Activated CD4-positive, alpha-beta T cell treated with anti-CD3 and anti-CD28 coated beads for 36 hours (primary cell): Measurements from ENCODE around the gene BMPER. TPM values are rescaled to one million over a fixed set of nuclear protein-coding genes. Genes with fewer than 3 reads are reported as not detected.

Experiments used
- ATAC-seq: fragments of 200-7000 bp; cut with Tn5 transposase; one replicate; pipeline ENCODE4 v1.10.0; 2021; ENCODE audit warnings: mild to moderate bottlenecking, moderate library complexity
- CTCF ChIA-PET: fragments of 350-600 bp; sonication (Branson Sonifier 250); formaldehyde crosslinking; loops from one replicate; lab custom pipeline; 2021; ENCODE audit warnings: antibody characterized with exemption; lab: Charles Lee
- POLR2A ChIA-PET: fragments of 350-600 bp; sonication (Branson Sonifier 250); formaldehyde crosslinking; loops from one replicate; lab custom pipeline; 2021; ENCODE audit warnings: antibody characterized with exemption, inconsistent platforms; lab: Charles Lee
- DNase-seq: peaks from one replicate; pipeline ENCODE4 v3.0.0-alpha.2; 2020
- H3K27ac Mint-ChIP-seq: one replicate; pipeline ENCODE4 v1.8.0; 2021; ENCODE audit warnings: mixed read lengths
- H3K27me3 Mint-ChIP-seq: one replicate; pipeline ENCODE4 v1.8.0; 2021; ENCODE audit warnings: mixed read lengths
- H3K36me3 Mint-ChIP-seq: one replicate; pipeline ENCODE4 v1.8.0; 2021; ENCODE audit warnings: low read depth, mixed read lengths
- H3K4me1 Mint-ChIP-seq: one replicate; pipeline ENCODE4 v1.8.0; 2021; ENCODE audit warnings: mixed read lengths
- H3K4me3 Mint-ChIP-seq: one replicate; pipeline ENCODE4 v1.8.0; 2021; ENCODE audit warnings: mild to moderate bottlenecking, moderate library complexity, mixed read lengths
- H3K9me3 Mint-ChIP-seq: one replicate; pipeline ENCODE4 v1.8.0; 2021; ENCODE audit warnings: low read depth, mixed read lengths
- intact Hi-C, 2 experiments: fragments of 100-400 bp; cut with DNase I in 1 of 2; cut with micrococcal nuclease in 1 of 2; formaldehyde crosslinking; loops; one replicate each; pipeline versions ENCODE4 v1.14.2 to v1.15.1; 2022 to 2024; cut with DNase I, micrococcal nuclease
- total RNA-seq, 2 experiments: library from RNA; stranded (reverse); gene quantifications; one replicate each; pipeline ENCODE4 v1.2.3, GENCODE V29; 2021

The BMPER gene
- total RNA-seq, 2 experiments from 2014 or later: not detected

DNA sequence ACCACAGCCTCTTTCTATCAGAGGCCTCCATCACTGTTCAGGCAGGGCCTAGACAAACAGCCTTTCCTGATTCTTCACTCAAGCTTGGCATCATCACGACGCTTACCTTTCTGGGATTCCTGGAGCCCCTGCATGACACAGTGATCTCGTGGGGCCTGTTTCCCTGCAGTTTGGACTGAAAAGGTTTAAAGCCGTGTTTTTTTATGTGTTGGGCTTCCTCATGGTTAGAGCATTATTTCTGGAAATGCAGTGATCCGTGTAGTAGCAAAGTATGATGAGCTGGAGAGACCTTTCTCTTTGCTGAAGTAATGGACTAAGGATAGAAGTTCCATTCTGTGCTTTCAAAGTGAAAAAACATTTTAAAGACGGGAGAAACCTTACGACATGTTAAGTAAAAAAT is 169.1 kb downstream of the BMPER start:
- intact Hi-C loops: no loop called here
- H3K4me3 Mint-ChIP-seq: no peak overlapping the region
- peaks cover 5% of the 10 kb centered on the region for H3K27me3 Mint-ChIP-seq
- H3K36me3 Mint-ChIP-seq: no peaks in the 10 kb centered on the region
- CTCF ChIA-PET: no interaction called here
- no peaks in the 10 kb centered on the region for H3K4me1 Mint-ChIP-seq
- no peak for ATAC-seq
- H3K27ac Mint-ChIP-seq: no peak overlapping the region
- DNase-seq: no peak
- no peaks in the 10 kb centered on the region for H3K9me3 Mint-ChIP-seq
- POLR2A ChIA-PET: no interaction called here

DNA sequence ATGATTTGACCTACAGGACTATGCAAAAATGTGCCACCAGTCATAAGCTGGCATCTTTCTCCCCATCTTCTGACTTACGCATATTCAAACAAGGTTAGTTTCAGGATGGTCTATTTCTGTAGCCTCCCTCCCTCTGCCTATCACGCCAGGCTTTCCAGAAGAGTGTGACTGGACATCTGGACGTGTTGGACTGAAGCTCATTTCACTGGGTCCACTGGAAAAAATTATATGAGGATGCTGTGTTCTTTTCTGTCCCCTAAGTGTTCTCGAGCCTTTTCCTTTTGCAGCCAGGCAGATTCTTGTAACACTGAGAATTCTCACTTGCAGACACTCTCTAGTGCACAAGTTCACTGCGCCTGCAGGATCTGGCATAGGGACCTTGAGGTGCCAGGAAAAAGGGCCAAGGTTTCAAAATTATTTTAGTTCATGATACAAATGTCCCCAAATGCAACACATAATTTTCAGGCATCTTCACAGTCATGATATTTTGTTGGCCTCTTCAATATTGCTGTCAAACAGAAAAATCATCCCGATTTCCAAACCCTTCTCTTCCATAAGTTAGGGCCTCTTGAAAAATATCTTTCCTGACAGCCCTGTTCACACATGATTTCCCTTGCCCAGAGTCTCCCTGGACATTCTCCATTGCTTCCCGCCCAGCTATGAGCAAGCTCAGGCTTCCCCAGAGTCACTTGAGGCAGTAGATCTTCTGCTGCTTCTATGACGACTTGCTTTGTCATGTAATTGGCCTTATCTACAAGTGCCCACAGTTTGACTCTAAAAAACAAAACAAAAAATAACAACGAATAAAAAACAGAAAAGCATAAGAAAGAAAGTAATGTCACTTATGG is 170.4 kb downstream of the BMPER start:
- Mint-ChIP-seq H3K27me3 (peaks cover 5% of the 10 kb centered on the region), H3K27ac (no peak overlapping the region), H3K4me1 (no peaks in the 10 kb centered on the region), H3K36me3 (no peaks in the 10 kb centered on the region), H3K4me3 (no peak overlapping the region), H3K9me3 (no peaks in the 10 kb centered on the region)
- POLR2A ChIA-PET: no interaction called here
- CTCF ChIA-PET: no interaction called here
- ATAC-seq (no peak), DNase-seq (no peak)
- intact Hi-C loops: no loop called here

DNA sequence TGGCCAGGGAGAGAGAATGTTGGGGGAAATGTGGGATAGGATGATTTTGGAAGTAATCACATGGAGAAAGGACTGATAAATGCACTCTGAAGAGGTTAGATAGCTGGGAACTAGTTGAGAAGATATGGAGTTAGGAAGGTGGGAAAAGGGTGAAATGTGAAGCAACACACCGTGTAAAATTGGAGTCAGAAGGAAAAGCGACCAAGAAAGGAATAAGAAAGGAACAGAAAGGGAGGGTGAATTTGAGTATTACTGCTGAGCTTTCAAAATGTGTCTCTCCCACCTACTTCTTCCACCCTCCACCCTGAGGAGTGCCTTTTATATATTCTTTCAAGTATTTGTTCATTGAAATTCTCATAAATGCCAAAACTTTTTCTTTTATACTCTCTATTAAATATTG is 171.8 kb downstream of the BMPER start:
- Mint-ChIP-seq H3K4me3 (no peak overlapping the region), H3K36me3 (no peaks in the 10 kb centered on the region), H3K27ac (no peak overlapping the region), H3K27me3 (peaks cover 5% of the 10 kb centered on the region), H3K4me1 (no peaks in the 10 kb centered on the region), H3K9me3 (no peaks in the 10 kb centered on the region)
- POLR2A ChIA-PET: no interaction called here
- intact Hi-C loops: no loop called here
- DNase-seq (no peak), ATAC-seq (no peak)
- CTCF ChIA-PET: no interaction called here

DNA sequence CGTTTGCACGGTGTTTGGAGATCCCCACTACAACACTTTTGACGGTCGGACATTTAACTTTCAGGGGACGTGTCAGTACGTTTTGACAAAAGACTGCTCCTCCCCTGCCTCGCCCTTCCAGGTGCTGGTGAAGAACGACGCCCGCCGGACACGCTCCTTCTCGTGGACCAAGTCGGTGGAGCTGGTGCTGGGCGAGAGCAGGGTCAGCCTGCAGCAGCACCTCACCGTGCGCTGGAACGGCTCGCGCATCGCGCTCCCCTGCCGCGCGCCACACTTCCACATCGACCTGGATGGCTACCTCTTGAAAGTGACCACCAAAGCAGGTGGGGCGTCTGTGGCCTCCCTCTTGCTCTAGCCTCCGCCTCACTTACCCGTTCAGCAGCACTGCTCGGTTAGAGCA is 173.5 kb downstream of the BMPER start:
- ChIA-PET POLR2A (no interaction called here), CTCF (no interaction called here)
- peaks cover 2% of the 10 kb centered on the region for H3K27me3 Mint-ChIP-seq
- no peak overlapping the region for H3K4me3 Mint-ChIP-seq
- DNase-seq: no peak
- no peak overlapping the region for H3K27ac Mint-ChIP-seq
- intact Hi-C loops: no loop called here
- no peaks in the 10 kb centered on the region for H3K4me1 Mint-ChIP-seq
- no peaks in the 10 kb centered on the region for H3K36me3 Mint-ChIP-seq
- no peak for ATAC-seq
- no peaks in the 10 kb centered on the region for H3K9me3 Mint-ChIP-seq

DNA sequence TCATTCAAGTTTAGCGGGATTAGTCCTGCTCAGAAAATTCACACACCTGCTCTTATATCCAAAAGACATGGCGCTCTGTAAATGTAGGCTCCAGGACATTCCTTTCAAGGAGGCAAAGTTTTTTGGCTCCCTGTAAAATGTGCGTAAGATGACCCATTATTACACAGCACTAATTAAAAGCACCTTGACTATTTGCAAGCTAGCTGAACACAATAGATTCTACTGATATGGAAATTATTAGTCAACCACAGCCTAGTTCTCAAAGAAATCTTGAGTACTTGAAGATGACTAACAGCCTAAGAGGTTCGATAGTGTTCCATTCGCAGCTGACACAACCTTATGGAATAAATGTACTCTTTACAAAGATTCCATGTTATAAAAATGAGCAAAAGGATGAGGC is 175.2 kb downstream of the BMPER start:
- no peaks in the 10 kb centered on the region for H3K9me3 Mint-ChIP-seq
- CTCF ChIA-PET: interaction anchor here (0.7 kb wide), 1 partner anchor 29 kb away, joined by 3 read pairs; no protein-coding TSS in a partner anchor
- intact Hi-C loops: no loop called here
- ATAC-seq: no peak
- H3K36me3 Mint-ChIP-seq: no peaks in the 10 kb centered on the region
- no peak overlapping the region for H3K27ac Mint-ChIP-seq
- no peaks in the 10 kb centered on the region for H3K4me1 Mint-ChIP-seq
- POLR2A ChIA-PET: no interaction called here
- H3K4me3 Mint-ChIP-seq: no peak overlapping the region
- no peak for DNase-seq
- peaks cover 2% of the 10 kb centered on the region for H3K27me3 Mint-ChIP-seq

DNA sequence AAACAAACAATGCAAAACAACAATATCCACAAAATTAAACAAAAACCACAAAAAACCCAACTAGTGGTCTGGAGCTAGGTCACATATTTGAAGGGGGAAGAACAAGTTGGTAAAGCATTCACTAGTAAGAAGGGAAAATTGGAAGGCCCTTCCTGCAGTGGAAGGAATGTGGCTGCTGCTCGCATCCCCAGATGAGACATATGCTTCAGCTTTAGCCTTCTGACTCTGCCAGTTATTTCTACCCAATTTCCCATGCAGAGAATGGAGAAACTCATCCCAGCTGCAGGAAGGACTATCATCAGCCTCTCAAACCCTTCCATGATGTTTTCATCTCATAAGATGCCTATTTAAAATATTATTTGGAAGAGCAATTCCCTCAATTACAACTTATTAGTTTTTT is 176.6 kb downstream of the BMPER start:
- ChIA-PET POLR2A (no interaction called here), CTCF (no interaction called here)
- Mint-ChIP-seq H3K9me3 (no peaks in the 10 kb centered on the region), H3K4me1 (no peaks in the 10 kb centered on the region), H3K27me3 (peaks cover 2% of the 10 kb centered on the region), H3K4me3 (no peak overlapping the region), H3K36me3 (no peaks in the 10 kb centered on the region), H3K27ac (no peak overlapping the region)
- intact Hi-C loops: no loop called here
- ATAC-seq (no peak), DNase-seq (no peak)

DNA sequence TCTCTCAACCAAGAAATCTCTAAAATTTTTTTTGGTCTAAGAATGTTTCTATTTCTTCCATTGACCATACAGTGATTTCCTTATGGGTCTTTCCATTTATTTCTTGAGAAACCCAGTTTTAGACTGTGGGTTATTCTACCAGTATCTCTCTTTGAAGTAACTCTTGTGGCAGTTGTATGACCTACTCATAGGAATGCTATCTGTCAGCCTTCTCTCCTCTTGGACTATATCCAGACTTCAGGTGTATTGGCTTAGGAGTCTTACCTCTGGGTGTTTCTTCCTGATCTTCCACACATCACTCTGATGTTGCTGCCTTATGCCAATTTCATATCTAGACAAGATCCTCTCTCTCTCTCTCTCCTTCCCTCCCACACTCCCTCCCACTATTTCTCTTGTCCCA is 178.1 kb downstream of the BMPER start:
- POLR2A ChIA-PET: no interaction called here

DNA sequence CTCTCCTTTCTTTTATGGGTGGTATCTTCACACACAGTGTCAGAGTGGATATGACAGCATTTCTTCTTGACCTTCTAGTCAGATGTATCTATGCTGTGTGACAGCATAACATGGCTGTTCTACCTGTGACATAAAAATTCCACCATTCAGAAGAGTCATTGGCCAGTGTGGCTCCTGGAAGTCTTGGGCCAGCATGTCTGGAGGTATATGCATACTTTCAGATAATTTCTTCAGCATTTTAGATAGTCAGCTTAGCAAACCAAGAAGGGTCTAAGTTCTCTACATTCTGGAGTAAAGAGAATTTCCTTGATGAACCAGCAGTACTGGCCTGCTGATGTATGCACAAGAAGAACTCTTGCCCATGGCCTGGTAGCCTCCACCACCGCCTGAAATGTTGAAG is 179.3 kb downstream of the BMPER start:
- H3K4me1 Mint-ChIP-seq: no peaks in the 10 kb centered on the region
- intact Hi-C loops: no loop called here
- ChIA-PET CTCF (no interaction called here), POLR2A (no interaction called here)
- no peak for DNase-seq
- no peak overlapping the region for H3K27ac Mint-ChIP-seq
- H3K4me3 Mint-ChIP-seq: no peak overlapping the region
- H3K27me3 Mint-ChIP-seq: no peaks in the 10 kb centered on the region
- no peak for ATAC-seq
- H3K9me3 Mint-ChIP-seq: no peaks in the 10 kb centered on the region
- no peaks in the 10 kb centered on the region for H3K36me3 Mint-ChIP-seq

More for the DNA sequence above, 178.1 kb downstream of the BMPER start:
- ATAC-seq: no peak
- Mint-ChIP-seq H3K27ac (no peak overlapping the region), H3K27me3 (peaks cover 2% of the 10 kb centered on the region), H3K4me3 (no peak overlapping the region), H3K36me3 (no peaks in the 10 kb centered on the region), H3K4me1 (no peaks in the 10 kb centered on the region), H3K9me3 (no peaks in the 10 kb centered on the region)
- intact Hi-C loops: no loop called here
- no peak for DNase-seq
- CTCF ChIA-PET: no interaction called here

DNA sequence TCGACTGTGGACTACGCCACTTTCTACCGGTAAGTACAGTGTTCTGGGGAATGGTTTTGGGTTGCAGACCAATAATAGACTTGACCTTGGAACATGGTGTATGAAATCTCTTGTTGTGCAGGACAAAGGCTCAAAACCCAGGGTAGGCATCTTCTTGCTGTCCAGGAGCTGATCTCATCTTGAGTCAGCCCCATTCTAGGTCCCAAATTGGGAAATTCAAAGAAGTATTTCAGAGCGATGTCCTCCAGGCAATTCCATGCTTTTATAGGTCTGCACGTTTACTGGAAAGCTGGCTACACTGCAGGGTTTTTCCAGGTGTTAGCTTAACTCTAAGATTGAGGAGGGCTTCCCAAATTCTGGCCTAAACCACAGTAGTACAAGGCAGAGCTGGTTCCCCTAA is 180.7 kb downstream of the BMPER start:
- ChIA-PET CTCF (no interaction called here), POLR2A (no interaction called here)
- ATAC-seq (no peak), DNase-seq (no peak)
- intact Hi-C loops: no loop called here
- no peaks in the 10 kb centered on the region for H3K36me3 Mint-ChIP-seq
- H3K4me3 Mint-ChIP-seq: no peak overlapping the region
- no peaks in the 10 kb centered on the region for H3K9me3 Mint-ChIP-seq
- no peaks in the 10 kb centered on the region for H3K27me3 Mint-ChIP-seq
- H3K27ac Mint-ChIP-seq: no peak overlapping the region
- H3K4me1 Mint-ChIP-seq: no peaks in the 10 kb centered on the region

DNA sequence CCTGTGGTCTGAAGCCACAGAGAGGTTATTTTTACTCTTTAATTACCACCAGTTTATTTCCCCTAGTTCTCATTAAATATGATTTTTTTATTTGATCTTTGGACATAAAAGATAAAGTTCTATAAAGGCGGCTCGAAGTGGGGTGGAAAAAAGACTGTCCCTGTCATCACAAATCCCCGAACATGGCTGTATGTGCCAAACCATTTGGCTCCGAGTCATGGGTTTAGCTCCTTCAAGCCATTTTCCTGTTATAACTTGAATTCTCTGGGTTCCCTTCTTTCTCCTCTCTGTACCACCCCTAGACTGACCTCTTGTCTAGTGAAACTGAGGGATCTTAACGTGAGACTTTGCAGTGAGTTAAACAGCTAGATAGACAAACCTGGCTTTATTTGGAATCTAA is 181.6 kb downstream of the BMPER start:
- Mint-ChIP-seq H3K4me3 (no peak overlapping the region), H3K36me3 (no peaks in the 10 kb centered on the region), H3K4me1 (no peaks in the 10 kb centered on the region), H3K27me3 (no peaks in the 10 kb centered on the region), H3K9me3 (no peaks in the 10 kb centered on the region), H3K27ac (no peak overlapping the region)
- POLR2A ChIA-PET: no interaction called here
- CTCF ChIA-PET: no interaction called here
- intact Hi-C loops: no loop called here
- ATAC-seq: no peak
- DNase-seq: no peak

DNA sequence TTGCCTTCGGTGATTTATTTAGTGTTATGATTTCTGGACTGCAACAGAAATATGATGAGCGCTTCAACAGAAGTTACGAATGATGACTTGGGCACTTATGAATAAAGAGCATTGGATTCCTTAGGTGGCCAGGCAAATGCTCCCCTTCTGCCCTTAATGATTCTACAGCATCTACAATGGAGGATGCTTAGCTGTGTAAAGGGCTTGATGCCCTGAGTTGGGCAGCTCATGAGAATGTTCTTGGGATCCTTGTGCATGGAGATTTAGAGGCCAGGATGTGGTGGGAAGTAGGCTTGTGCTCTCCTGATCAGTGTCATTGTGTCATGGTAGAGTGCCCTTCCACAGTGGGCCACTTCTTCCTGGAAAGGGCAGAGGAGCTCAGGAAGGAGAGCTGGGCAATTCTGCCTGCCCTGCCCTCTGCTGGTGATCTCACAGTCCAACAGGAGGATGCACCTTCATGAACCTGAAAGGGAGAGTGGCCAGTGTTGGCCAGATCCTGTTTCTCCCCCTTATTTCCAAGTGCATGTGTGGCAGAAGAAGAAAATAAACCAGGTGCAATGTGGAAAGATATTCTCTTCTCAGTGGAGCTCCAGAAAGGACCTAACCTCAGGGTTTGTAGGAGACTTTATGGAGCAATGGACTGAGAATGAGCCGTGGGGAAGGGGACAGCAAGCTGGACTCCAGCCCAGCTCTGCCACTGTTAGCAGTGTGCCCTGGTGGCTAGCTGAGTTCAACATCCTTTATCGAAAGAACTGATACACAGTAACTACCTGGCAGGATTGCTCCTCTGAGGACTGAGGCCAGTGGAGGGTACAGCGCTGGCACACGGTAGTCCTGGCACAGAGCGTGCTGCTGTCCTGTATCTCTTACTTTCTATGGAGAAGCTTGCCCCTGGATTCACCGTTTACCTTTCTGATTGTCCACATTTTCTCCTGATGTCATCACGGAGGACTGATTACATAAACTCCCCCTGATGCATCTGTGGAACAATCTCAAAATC is 182.9 kb downstream of the BMPER start:
- Mint-ChIP-seq H3K36me3 (no peaks in the 10 kb centered on the region), H3K27ac (no peak overlapping the region), H3K9me3 (no peaks in the 10 kb centered on the region), H3K4me3 (no peak overlapping the region), H3K27me3 (no peaks in the 10 kb centered on the region), H3K4me1 (no peaks in the 10 kb centered on the region)
- ChIA-PET CTCF (interaction anchor here (0.6 to 0.7 kb wide), 2 partner anchors 161 to 1028 kb away, joined by 3 read pairs; no protein-coding TSS in a partner anchor), POLR2A (no interaction called here)
- intact Hi-C loops: no loop called here
- DNase-seq (peak; percentile 21), ATAC-seq (no peak)
